HepG2 (cell line): ENCODE results near the gene CABLES2. TPM values are rescaled to one million over a fixed set of nuclear protein-coding genes. Genes with fewer than 3 reads are reported as not detected.
A peak's percentile ranks its signal among the peaks of the same experiment; 100 is the strongest.

Experiments used
- HNF1B ChIP-seq: sonication (generic); formaldehyde crosslinking; IDR thresholded peaks from 2 replicates; pipeline ENCODE4 v1.5.1; 2020; ENCODE audit warnings: mild to moderate bottlenecking, moderate library complexity, missing genetic modification reagents
- MAX ChIP-seq: IDR thresholded peaks from 2 replicates; pipeline ENCODE4 v1.6.1; 2012; ENCODE audit warnings: inconsistent platforms
- NONO ChIP-seq, 2 experiments: fragments of 450-650 bp in 1 of 2; sonication (generic) in 1 of 2; formaldehyde crosslinking in 1 of 2; IDR thresholded peaks in 1 of 2; conservative IDR thresholded peaks in 1 of 2; 2 replicates each; pipeline versions ENCODE4 v1.6.1 to v1.8.0; 2017 to 2022; ENCODE audit warnings: mild to moderate bottlenecking in 1 of 2, missing genetic modification reagents in 1 of 2, moderate library complexity in 1 of 2
- PATZ1 ChIP-seq: sonication (generic); formaldehyde crosslinking; IDR thresholded peaks from 2 replicates; pipeline ENCODE4 v1.4.0; 2020; ENCODE audit warnings: missing genetic modification reagents
- POGK ChIP-seq: sonication (generic); formaldehyde crosslinking; conservative IDR thresholded peaks from 2 replicates; pipeline ENCODE4 v1.8.0; 2022; ENCODE audit warnings: mild to moderate bottlenecking, moderate library complexity, missing genetic modification reagents
- SMAD3 ChIP-seq: sonication (generic); formaldehyde crosslinking; IDR thresholded peaks from 2 replicates; pipeline ENCODE4 v1.4.0; 2020; ENCODE audit warnings: missing genetic modification reagents
- TERF1 ChIP-seq: sonication (generic); formaldehyde crosslinking; IDR thresholded peaks from 2 replicates; pipeline ENCODE4 v1.8.0; 2022; ENCODE audit warnings: mild to moderate bottlenecking, missing genetic modification reagents, moderate library complexity
- YY1 ChIP-seq: IDR thresholded peaks from 2 replicates; pipeline ENCODE4 v1.6.1; 2011; ENCODE audit warnings: low read length, low read depth, moderate library complexity, mild to moderate bottlenecking; ENCODE audit not compliant: insufficient read depth, insufficient replicate concordance
- ZNF318 ChIP-seq: sonication (generic); formaldehyde crosslinking; IDR thresholded peaks from 2 replicates; pipeline ENCODE4 v1.4.0; 2020; ENCODE audit warnings: mild to moderate bottlenecking, missing genetic modification reagents
- ZNF746 ChIP-seq: sonication (generic); formaldehyde crosslinking; IDR thresholded peaks from 2 replicates; pipeline ENCODE4 v1.8.0; 2022; ENCODE audit warnings: mild to moderate bottlenecking, missing genetic modification reagents
- ZNF775 ChIP-seq: sonication (generic); formaldehyde crosslinking; IDR thresholded peaks from 2 replicates; pipeline ENCODE4 v1.4.0; 2020; ENCODE audit warnings: missing genetic modification reagents, mild to moderate bottlenecking, moderate library complexity, borderline replicate concordance
- polyA plus RNA-seq, 8 experiments: library from polyadenylated mRNA; depleted of rRNA in 3 of 8; stranded (reverse) in 7 of 8; unstranded in 1 of 8; fragments of >200 nt; fragmentation: Illumina TruSeq in 4 of 8; extraction: Trizol in 4 of 8; gene quantifications; 2 replicates each; pipeline versions ENCODE4 v1.2.1 to v1.2.3, GENCODE V29; 2011 to 2016; ENCODE audit warnings: low read depth in 4 of 8, missing spikeins in 1 of 8, mixed read lengths in 1 of 8; ENCODE audit not compliant: insufficient read depth in 1 of 8
- total RNA-seq, 5 experiments: library from RNA; depleted of rRNA; stranded (reverse); fragments of >200 nt; fragmentation: Illumina TruSeq; extraction: Trizol; gene quantifications; 2 replicates each; pipeline ENCODE4 v1.2.3, GENCODE V29; 2016; ENCODE audit warnings: low read depth in 1 of 5

Gene CABLES2
- total and polyA plus RNA-seq, 2 of the 13 experiments (the other 11 are each of a cell fraction or from before 2014, with no cell fraction given), result 5.2 to 9.7 TPM

GRCh38 chr20:62365814-62366369, 41.2 kb downstream of the CABLES2 start (continued):
- no peak for TF ChIP-seq NONO (IDR thresholded peaks at IDR 0.05)
- peak; percentile 13; the same call in 1 of the 2 replicates for TF ChIP-seq NONO (CRISPR knock-in tag; conservative IDR thresholded peaks at IDR 0.05)
- 0 out of 2 replicates have a peak, but pooled peaks have one; percentile 26 for TF ChIP-seq ZNF318 (CRISPR knock-in tag)
- no peak for TF ChIP-seq YY1
- no peak for TF ChIP-seq SMAD3 (CRISPR knock-in tag)
- 0 out of 2 replicates have a peak, but pooled peaks have one; percentile 5 for TF ChIP-seq POGK
- 0 out of 2 replicates have a peak, but pooled peaks have one; percentile 21 for TF ChIP-seq ZNF746
- peak; percentile 10; the same call in 1 of the 2 replicates for TF ChIP-seq HNF1B
- peak; percentile 9; the same call in 1 of the 2 replicates for TF ChIP-seq ZNF775 (CRISPR knock-in tag)
- peak; percentile 77; the same call in 1 of the 2 replicates for TF ChIP-seq TERF1 (CRISPR knock-in tag)
- 0 out of 2 replicates have a peak, but pooled peaks have one; percentile 37 for TF ChIP-seq PATZ1 (CRISPR knock-in tag)
- no peak for TF ChIP-seq MAX
